ENCODE results near the gene LETM1. TPM values are rescaled to one million over a fixed set of nuclear protein-coding genes. Genes with fewer than 3 reads are reported as not detected.

The LETM1 gene
- polyA plus RNA-seq, 1 donor (not counting 4 experiments of a cell fraction or from before 2014, with no cell fraction given): 25.6 TPM

GRCh38 chr4:1898681-1899080 lies 42.7 kb upstream of the LETM1 start:
- no peak overlapping the region for H3K4me3 ChIP-seq (ENCODE audit: control insufficient read depth in 2 of 3, extremely low read depth in 1 of 3, insufficient read depth in 2 of 3, low read depth in 1 of 3, low read length in 3 of 3)
- FAIRE-seq (no peak), DNase-seq (ENCODE audit: low read depth, low spot score) (no peak)
- H3K9ac ChIP-seq (ENCODE audit: control insufficient read depth, extremely low read depth, insufficient read depth, low read length): no peak overlapping the region
- H3K27ac ChIP-seq (ENCODE audit: control insufficient read depth, insufficient read depth, low read length): no peak overlapping the region
- no peak overlapping the region for H3K4me2 ChIP-seq (ENCODE audit: control insufficient read depth, extremely low read depth, insufficient read depth, low read depth, low read length)
- H2AFZ ChIP-seq (ENCODE audit: control insufficient read depth, low read length): no peak overlapping the region
- H3K4me1 ChIP-seq (ENCODE audit: control insufficient read depth, extremely low read depth, insufficient read depth, low read length): no peaks in the 10 kb centered on the region
- TF ChIP-seq EZH2 (IDR thresholded peaks at IDR 0.05; ENCODE audit: low read length) (no peak), CTCF (optimal IDR thresholded peaks at IDR 0.05 in 1 of 3, IDR thresholded peaks at IDR 0.05 in 1 of 3, conservative IDR thresholded peaks at IDR 0.05 in 1 of 3; ENCODE audit: extremely low read depth in 1 of 3, insufficient read depth in 2 of 3, low read length in 3 of 3) (no peak)
- dilution Hi-C loops (cut with MboI; ENCODE audit: extremely low pct_ligation_motif_present, low sequenced_read_pairs): no loop called here
- peaks cover 0 to 17% of the 10 kb centered on the region in 2 experiments for H3K36me3 ChIP-seq (ENCODE audit: control insufficient read depth in 2 of 2, extremely low read depth in 1 of 2, insufficient read depth in 2 of 2, low read length in 2 of 2)
- peaks cover 88% of the 10 kb centered on the region for H3K79me2 ChIP-seq (ENCODE audit: control insufficient read depth, insufficient read depth, low read length)
- no peaks in the 10 kb centered on the region for H3K27me3 ChIP-seq (ENCODE audit: control insufficient read depth, extremely low read depth, insufficient read depth, low read length)
- H3K9me1 ChIP-seq (ENCODE audit: control insufficient read depth, extremely low read depth, insufficient read depth, low read length): no peaks in the 10 kb centered on the region
- H4K20me1 ChIP-seq (ENCODE audit: control insufficient read depth, extremely low read depth, insufficient read depth, low read length): peaks cover 29% of the 10 kb centered on the region
- no peaks in the 10 kb centered on the region for H3K9me3 ChIP-seq (ENCODE audit: control insufficient read depth, low read depth, low read length)

GRCh38 chr4:1898007-1898406 lies 42.1 kb upstream of the LETM1 start:
- no peak overlapping the region for H3K27ac ChIP-seq (ENCODE audit: control insufficient read depth, insufficient read depth, low read length)
- DNase-seq (ENCODE audit: low read depth, low spot score) (no peak), FAIRE-seq (no peak)
- H3K9me1 ChIP-seq (ENCODE audit: control insufficient read depth, extremely low read depth, insufficient read depth, low read length): no peaks in the 10 kb centered on the region
- peaks cover 91% of the 10 kb centered on the region for H3K79me2 ChIP-seq (ENCODE audit: control insufficient read depth, insufficient read depth, low read length)
- TF ChIP-seq EZH2 (IDR thresholded peaks at IDR 0.05; ENCODE audit: low read length) (no peak), CTCF (optimal IDR thresholded peaks at IDR 0.05 in 1 of 3, IDR thresholded peaks at IDR 0.05 in 1 of 3, conservative IDR thresholded peaks at IDR 0.05 in 1 of 3; ENCODE audit: extremely low read depth in 1 of 3, insufficient read depth in 2 of 3, low read length in 3 of 3) (no peak)
- H3K4me2 ChIP-seq (ENCODE audit: control insufficient read depth, extremely low read depth, insufficient read depth, low read depth, low read length): no peak overlapping the region
- H3K4me3 ChIP-seq (ENCODE audit: control insufficient read depth in 2 of 3, extremely low read depth in 1 of 3, insufficient read depth in 2 of 3, low read depth in 1 of 3, low read length in 3 of 3): no peak overlapping the region
- H3K36me3 ChIP-seq (ENCODE audit: control insufficient read depth in 2 of 2, extremely low read depth in 1 of 2, insufficient read depth in 2 of 2, low read length in 2 of 2): peaks cover 0 to 17% of the 10 kb centered on the region in 2 experiments
- no peaks in the 10 kb centered on the region for H3K27me3 ChIP-seq (ENCODE audit: control insufficient read depth, extremely low read depth, insufficient read depth, low read length)
- H3K9ac ChIP-seq (ENCODE audit: control insufficient read depth, extremely low read depth, insufficient read depth, low read length): no peak overlapping the region
- dilution Hi-C loops (cut with MboI; ENCODE audit: extremely low pct_ligation_motif_present, low sequenced_read_pairs): no loop called here
- H2AFZ ChIP-seq (ENCODE audit: control insufficient read depth, low read length): no peak overlapping the region
- H4K20me1 ChIP-seq (ENCODE audit: control insufficient read depth, extremely low read depth, insufficient read depth, low read length): peaks cover 33% of the 10 kb centered on the region
- no peaks in the 10 kb centered on the region for H3K4me1 ChIP-seq (ENCODE audit: control insufficient read depth, extremely low read depth, insufficient read depth, low read length)
- no peaks in the 10 kb centered on the region for H3K9me3 ChIP-seq (ENCODE audit: control insufficient read depth, low read depth, low read length)

Data from keratinocyte (primary cell).